WTC11 (cell line): ENCODE data around the gene NAALADL2. TPM values are rescaled to one million over a fixed set of nuclear protein-coding genes. Genes with fewer than 3 reads are reported as not detected.

Experiments used
- ATAC-seq: fragments of 200-7000 bp; cut with Tn5 transposase; 2 replicates; pipeline ENCODE4 v1.10.0; 2021; ENCODE audit warnings: mild to moderate bottlenecking, moderate library complexity
- CTCF ChIA-PET: fragments of 300-600 bp; sonication (Branson Sonifier 250); formaldehyde crosslinking; loops from one replicate; lab custom pipeline; 2021; ENCODE audit warnings: antibody characterized with exemption; lab: Charles Lee
- POLR2A ChIA-PET: fragments of 350-600 bp; sonication (Branson Sonifier 250); formaldehyde crosslinking; loops from one replicate; lab custom pipeline; 2021; ENCODE audit warnings: antibody characterized with exemption; lab: Charles Lee
- DNase-seq: peaks from one replicate; pipeline ENCODE4 v3.0.0; 2021; ENCODE audit warnings: low spot score
- H3K27ac Mint-ChIP-seq: 2 replicates; pipeline ENCODE4 v1.8.0; 2021; ENCODE audit warnings: mixed read lengths
- H3K27me3 Mint-ChIP-seq: 2 replicates; pipeline ENCODE4 v1.8.0; 2021; ENCODE audit warnings: low read depth, mild to moderate bottlenecking, moderate library complexity, mixed read lengths
- H3K36me3 Mint-ChIP-seq: 2 replicates; pipeline ENCODE4 v1.8.0; 2021; ENCODE audit warnings: mixed read lengths
- H3K4me1 Mint-ChIP-seq: 2 replicates; pipeline ENCODE4 v1.8.0; 2022; ENCODE audit warnings: mixed read lengths
- H3K4me3 Mint-ChIP-seq: 2 replicates; pipeline ENCODE4 v1.8.0; 2021; ENCODE audit warnings: mild to moderate bottlenecking, moderate library complexity, mixed read lengths
- H3K9me3 Mint-ChIP-seq: 2 replicates; pipeline ENCODE4 v1.8.0; 2021; ENCODE audit warnings: mixed read lengths
- AR ChIP-seq: fragments of 250-450 bp; sonication (Bioruptor Pico); IDR thresholded peaks from 2 replicates; pipeline ENCODE4 v1.9.0; 2021; ENCODE audit warnings: mild to moderate bottlenecking
- ARID4B ChIP-seq: sonication (generic); formaldehyde crosslinking; IDR thresholded peaks from 2 replicates; pipeline ENCODE4 v1.8.0; 2023; ENCODE audit warnings: missing genetic modification reagents, mild to moderate bottlenecking, borderline replicate concordance
- CBFB ChIP-seq: sonication (generic); formaldehyde crosslinking; IDR thresholded peaks from 2 replicates; pipeline ENCODE4 v1.8.1; 2022; ENCODE audit warnings: mild to moderate bottlenecking, low read depth, missing genetic modification reagents
- E2F4 ChIP-seq: sonication (generic); formaldehyde crosslinking; IDR thresholded peaks from 2 replicates; pipeline ENCODE4 v1.8.1; 2022; ENCODE audit warnings: low read depth, mild to moderate bottlenecking, moderate library complexity, missing genetic modification reagents, borderline replicate concordance
- GTF2I ChIP-seq: fragments of 250-450 bp; sonication (Bioruptor Pico); conservative IDR thresholded peaks from 2 replicates; pipeline ENCODE4 v1.4.0; 2021; ENCODE audit warnings: mild to moderate bottlenecking
- JAZF1 ChIP-seq: fragments of 250-450 bp; sonication (Bioruptor Pico); IDR thresholded peaks from 2 replicates; pipeline ENCODE4 v1.9.0; 2021; ENCODE audit warnings: moderate library complexity, mild to moderate bottlenecking, inconsistent platforms
- MAX ChIP-seq: sonication (generic); formaldehyde crosslinking; IDR thresholded peaks from 2 replicates; pipeline ENCODE4 v1.8.0; 2022; ENCODE audit warnings: mild to moderate bottlenecking, missing genetic modification reagents
- MYBL2 ChIP-seq: sonication (generic); formaldehyde crosslinking; IDR thresholded peaks from 2 replicates; pipeline ENCODE4 v1.8.1; 2023; ENCODE audit warnings: mild to moderate bottlenecking, moderate library complexity, missing genetic modification reagents
- NFATC4 ChIP-seq: fragments of 250-450 bp; sonication (Bioruptor Pico); IDR thresholded peaks from 2 replicates; pipeline ENCODE4 v1.9.0; 2021; ENCODE audit warnings: mild to moderate bottlenecking
- SMAD3 ChIP-seq: sonication (generic); formaldehyde crosslinking; IDR thresholded peaks from 2 replicates; pipeline ENCODE4 v1.8.0; 2022; ENCODE audit warnings: missing genetic modification reagents, mild to moderate bottlenecking, borderline replicate concordance
- SMAD4 ChIP-seq: sonication (generic); formaldehyde crosslinking; IDR thresholded peaks from 2 replicates; pipeline ENCODE4 v1.8.0; 2022; ENCODE audit warnings: mild to moderate bottlenecking, missing genetic modification reagents
- SP1 ChIP-seq: sonication (generic); formaldehyde crosslinking; conservative IDR thresholded peaks from 2 replicates; pipeline ENCODE4 v1.8.1; 2022; ENCODE audit warnings: missing genetic modification reagents
- TEAD4 ChIP-seq: sonication (generic); formaldehyde crosslinking; IDR thresholded peaks from 2 replicates; pipeline ENCODE4 v1.8.0; 2022; ENCODE audit warnings: mild to moderate bottlenecking, missing genetic modification reagents
- USF1 ChIP-seq: sonication (generic); formaldehyde crosslinking; IDR thresholded peaks from 2 replicates; pipeline ENCODE4 v1.8.0; 2022; ENCODE audit warnings: mild to moderate bottlenecking, missing genetic modification reagents
- ZBTB21 ChIP-seq: sonication (generic); formaldehyde crosslinking; IDR thresholded peaks from 2 replicates; pipeline ENCODE4 v1.8.1; 2023; ENCODE audit warnings: mild to moderate bottlenecking, missing genetic modification reagents, borderline replicate concordance
- ZMAT4 ChIP-seq: fragments of 250-450 bp; sonication (Bioruptor Pico); IDR thresholded peaks from 2 replicates; pipeline ENCODE4 v1.9.0; 2021; ENCODE audit warnings: mild to moderate bottlenecking
- ZNF317 ChIP-seq: sonication (generic); formaldehyde crosslinking; IDR thresholded peaks from 2 replicates; pipeline ENCODE4 v1.8.1; 2023; ENCODE audit warnings: low read depth, mild to moderate bottlenecking, moderate library complexity, missing genetic modification reagents, borderline replicate concordance
- ZNF671 ChIP-seq: fragments of 250-450 bp; sonication (Bioruptor Pico); IDR thresholded peaks from 2 replicates; pipeline ENCODE4 v1.8.0; 2021; ENCODE audit warnings: mild to moderate bottlenecking
- total RNA-seq: library from RNA; stranded (reverse); gene quantifications from 3 replicates; pipeline ENCODE4 v1.2.3, GENCODE V29; 2021
- TF ChIP-seq, protein P1 (sequence below): sonication (generic); formaldehyde crosslinking; IDR thresholded peaks from 2 replicates; pipeline ENCODE4 v1.8.0; 2022; ENCODE audit warnings: mild to moderate bottlenecking, missing genetic modification reagents
- TF ChIP-seq, protein P2 (sequence below): fragments of 250-450 bp; sonication (Bioruptor Pico); IDR thresholded peaks from 2 replicates; pipeline ENCODE4 v2.1.2; 2022; ENCODE audit warnings: mild to moderate bottlenecking, moderate library complexity

The NAALADL2 gene
- total RNA-seq, 1 experiment from 2014 or later: 1.2 TPM

GRCh38 chr3:175179055-175179454 lies 319.9 kb downstream of the NAALADL2 start (continued):
- no peak for TF ChIP-seq ZMAT4 (CRISPR knock-in tag)

GRCh38 chr3:175184392-175184791 lies 325.3 kb downstream of the NAALADL2 start:
- TF ChIP-seq AR (no peak), MYBL2 (CRISPR knock-in tag) (no peak), MAX (CRISPR knock-in tag) (no peak), ARID4B (CRISPR knock-in tag) (no peak), ZBTB21 (CRISPR knock-in tag) (no peak), GTF2I (CRISPR knock-in tag) (no peak), SP1 (CRISPR knock-in tag) (no peak), SMAD4 (CRISPR knock-in tag) (no peak), SMAD3 (CRISPR knock-in tag) (no peak), ZNF671 (CRISPR knock-in tag) (no peak), CBFB (CRISPR knock-in tag) (no peak), NFATC4 (CRISPR knock-in tag) (no peak), JAZF1 (CRISPR knock-in tag) (no peak), TEAD4 (CRISPR knock-in tag) (no peak), USF1 (CRISPR knock-in tag) (no peak), ZNF317 (no peak), E2F4 (CRISPR knock-in tag) (no peak)
- TF ChIP-seq, protein P1, sequence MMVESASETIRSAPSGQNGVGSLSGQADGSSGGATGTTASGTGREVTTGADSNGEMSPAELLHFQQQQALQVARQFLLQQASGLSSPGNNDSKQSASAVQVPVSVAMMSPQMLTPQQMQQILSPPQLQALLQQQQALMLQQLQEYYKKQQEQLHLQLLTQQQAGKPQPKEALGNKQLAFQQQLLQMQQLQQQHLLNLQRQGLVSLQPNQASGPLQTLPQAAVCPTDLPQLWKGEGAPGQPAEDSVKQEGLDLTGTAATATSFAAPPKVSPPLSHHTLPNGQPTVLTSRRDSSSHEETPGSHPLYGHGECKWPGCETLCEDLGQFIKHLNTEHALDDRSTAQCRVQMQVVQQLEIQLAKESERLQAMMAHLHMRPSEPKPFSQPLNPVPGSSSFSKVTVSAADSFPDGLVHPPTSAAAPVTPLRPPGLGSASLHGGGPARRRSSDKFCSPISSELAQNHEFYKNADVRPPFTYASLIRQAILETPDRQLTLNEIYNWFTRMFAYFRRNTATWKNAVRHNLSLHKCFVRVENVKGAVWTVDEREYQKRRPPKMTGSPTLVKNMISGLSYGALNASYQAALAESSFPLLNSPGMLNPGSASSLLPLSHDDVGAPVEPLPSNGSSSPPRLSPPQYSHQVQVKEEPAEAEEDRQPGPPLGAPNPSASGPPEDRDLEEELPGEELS (CRISPR knock-in tag): no peak
- TF ChIP-seq, protein P2, sequence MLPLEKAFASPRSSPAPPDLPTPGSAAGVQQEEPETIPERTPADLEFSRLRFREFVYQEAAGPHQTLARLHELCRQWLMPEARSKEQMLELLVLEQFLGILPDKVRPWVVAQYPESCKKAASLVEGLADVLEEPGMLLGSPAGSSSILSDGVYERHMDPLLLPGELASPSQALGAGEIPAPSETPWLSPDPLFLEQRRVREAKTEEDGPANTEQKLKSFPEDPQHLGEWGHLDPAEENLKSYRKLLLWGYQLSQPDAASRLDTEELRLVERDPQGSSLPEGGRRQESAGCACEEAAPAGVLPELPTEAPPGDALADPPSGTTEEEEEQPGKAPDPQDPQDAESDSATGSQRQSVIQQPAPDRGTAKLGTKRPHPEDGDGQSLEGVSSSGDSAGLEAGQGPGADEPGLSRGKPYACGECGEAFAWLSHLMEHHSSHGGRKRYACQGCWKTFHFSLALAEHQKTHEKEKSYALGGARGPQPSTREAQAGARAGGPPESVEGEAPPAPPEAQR (CRISPR knock-in tag): no peak
- H3K36me3 Mint-ChIP-seq: no peaks in the 10 kb centered on the region
- H3K27ac Mint-ChIP-seq: no peak overlapping the region
- peaks cover 7% of the 10 kb centered on the region for H3K9me3 Mint-ChIP-seq
- peaks cover 3% of the 10 kb centered on the region; the same call in 1 of the 2 replicates for H3K4me1 Mint-ChIP-seq
- H3K27me3 Mint-ChIP-seq: no peaks in the 10 kb centered on the region
- DNase-seq (no peak), ATAC-seq (no peak)
- POLR2A ChIA-PET: no interaction called here
- no peak overlapping the region for H3K4me3 Mint-ChIP-seq
- CTCF ChIA-PET: no interaction called here
